VCaP (cell line): Measurements from ENCODE around the gene FBXO24.

ENCODE experiments used
- H3K27ac ChIP-seq: fragments of 450-650 bp; 2 replicates; pipeline ENCODE4 v1.5.1; 2017
- CTCF ChIP-seq: fragments of 450-650 bp; conservative IDR thresholded peaks from 2 replicates; pipeline ENCODE4 v1.5.1; 2017; ENCODE audit warnings: mild to moderate bottlenecking, moderate library complexity

FBXO24 gene

GRCh38 chr7:100578246-100579183, 7.6 kb upstream of the FBXO24 start:
- TF ChIP-seq CTCF = no peak
- no peak overlapping the region for H3K27ac ChIP-seq

GRCh38 chr7:100580466-100581283, 5.5 kb upstream of the FBXO24 start:
- H3K27ac ChIP-seq = peak overlapping the region; percentile 99; the same call in 1 of the 2 replicates
- TF ChIP-seq CTCF = no peak

- no peak for TF ChIP-seq CTCF
- H3K27ac ChIP-seq = peak overlapping the region; percentile 99
Observed at GRCh38 chr7:100582041-100582579, 4.0 kb upstream of the FBXO24 start.

GRCh38 chr7:100582650-100583049, 3.5 kb upstream of the FBXO24 start:
- no peak for TF ChIP-seq CTCF
- H3K27ac ChIP-seq = peak overlapping the region; percentile 99

- peak overlapping the region; percentile 99 for H3K27ac ChIP-seq
- TF ChIP-seq CTCF = no peak
Observed at GRCh38 chr7:100583132-100584053, 2.7 kb upstream of the FBXO24 start.

- TF ChIP-seq CTCF = no peak
- peak overlapping the region; percentile 99 for H3K27ac ChIP-seq
Observed at GRCh38 chr7:100584054-100584682, 2.0 kb upstream of the FBXO24 start.
